Nephron progenitor cell (in vitro differentiated cells): ENCODE data around the gene PAEP.
"Not testable (repeated sequence)": the region's sequence is repeated elsewhere in the genome, so short reads cannot be mapped to it uniquely, and the experiment has no call there.

Experiments used
- DNase-seq: peaks from one replicate; pipeline ENCODE4 v3.0.0; 2021
- H3K27ac Mint-ChIP-seq: 2 replicates; pipeline ENCODE4 v1.8.0; 2021; ENCODE audit warnings: mild to moderate bottlenecking, moderate library complexity, mixed read lengths
- H3K27me3 Mint-ChIP-seq: 2 replicates; pipeline ENCODE4 v1.8.0; 2021; ENCODE audit warnings: mild to moderate bottlenecking, low read depth, mixed read lengths; ENCODE audit not compliant: poor library complexity
- H3K36me3 Mint-ChIP-seq: 2 replicates; pipeline ENCODE4 v1.8.0; 2021; ENCODE audit warnings: low read depth, mixed read lengths
- H3K4me1 Mint-ChIP-seq: 2 replicates; pipeline ENCODE4 v1.8.0; 2021; ENCODE audit warnings: mixed read lengths
- H3K4me3 Mint-ChIP-seq: 2 replicates; pipeline ENCODE4 v1.8.0; 2021; ENCODE audit warnings: mild to moderate bottlenecking, moderate library complexity, mixed read lengths
- H3K9me3 Mint-ChIP-seq: 2 replicates; pipeline ENCODE4 v1.8.0; 2021; ENCODE audit warnings: mild to moderate bottlenecking, moderate library complexity, mixed read lengths
- CTCF ChIP-seq: fragments of 200-600 bp; sonication (generic); IDR thresholded peaks from 2 replicates; pipeline ENCODE4 v1.5.0; 2021; ENCODE audit warnings: antibody characterized with exemption

Gene PAEP

GRCh38 chr9:135561391-135562234 lies at the start of gene PAEP:
PAEP (plus strand) TSS chr9:135561756.
- no peak within 1 kb of the TSS for H3K27ac Mint-ChIP-seq
- no peak for TF ChIP-seq CTCF
- peaks cover 18% of the 10 kb centered on the region for H3K4me1 Mint-ChIP-seq
- H3K36me3 Mint-ChIP-seq = no peaks in the 10 kb centered on the region
- peaks cover 13% of the 10 kb centered on the region for H3K27me3 Mint-ChIP-seq
- H3K4me3 Mint-ChIP-seq = no peak within 1 kb of the TSS
- no peak for DNase-seq
- no peaks in the 10 kb centered on the region for H3K9me3 Mint-ChIP-seq

GRCh38 chr9:135512241-135512603 lies 49.3 kb upstream of the PAEP start:
- DNase-seq = no peak
- no peak for TF ChIP-seq CTCF
- Mint-ChIP-seq H3K36me3 (peaks cover 15% of the 10 kb centered on the region), H3K27ac (no peak overlapping the region), H3K27me3 (peaks cover 14% of the 10 kb centered on the region), H3K4me1 (peaks cover 34% of the 10 kb centered on the region), H3K9me3 (peaks cover 29% of the 10 kb centered on the region), H3K4me3 (no peak overlapping the region)

- peaks cover 27% of the 10 kb centered on the region for H3K9me3 Mint-ChIP-seq
- H3K4me1 Mint-ChIP-seq = peaks cover 37% of the 10 kb centered on the region
- no peak overlapping the region for H3K4me3 Mint-ChIP-seq
- H3K27ac Mint-ChIP-seq = peak overlapping the region; percentile 77
- H3K36me3 Mint-ChIP-seq = peaks cover 14% of the 10 kb centered on the region
- no peak for DNase-seq
- TF ChIP-seq CTCF = no peak
- peaks cover 14% of the 10 kb centered on the region for H3K27me3 Mint-ChIP-seq
Measured at GRCh38 chr9:135512904-135513303, 48.7 kb upstream of the PAEP start.

- peaks cover 10% of the 10 kb centered on the region for H3K36me3 Mint-ChIP-seq
- DNase-seq = no peak
- peaks cover 23% of the 10 kb centered on the region for H3K9me3 Mint-ChIP-seq
- H3K4me3 Mint-ChIP-seq = no peak overlapping the region
- H3K27ac Mint-ChIP-seq = peak overlapping the region; percentile 57
- H3K4me1 Mint-ChIP-seq = peaks cover 41% of the 10 kb centered on the region
- TF ChIP-seq CTCF = no peak
- peaks cover 14% of the 10 kb centered on the region for H3K27me3 Mint-ChIP-seq
Measured at GRCh38 chr9:135513351-135513846, 48.2 kb upstream of the PAEP start.

GRCh38 chr9:135513906-135514305 lies 47.6 kb upstream of the PAEP start:
- DNase-seq, H3K36me3 Mint-ChIP-seq, H3K4me3 Mint-ChIP-seq: not testable (repeated sequence)
- H3K27ac Mint-ChIP-seq = peak overlapping the region; percentile 57
- peaks cover 44% of the 10 kb centered on the region for H3K4me1 Mint-ChIP-seq
- peaks cover 19% of the 10 kb centered on the region for H3K9me3 Mint-ChIP-seq
- peaks cover 14% of the 10 kb centered on the region for H3K27me3 Mint-ChIP-seq

- peaks cover 44% of the 10 kb centered on the region for H3K4me1 Mint-ChIP-seq
- H3K4me3 Mint-ChIP-seq = no peak overlapping the region
- no peak for DNase-seq
- no peak overlapping the region for H3K27ac Mint-ChIP-seq
- TF ChIP-seq CTCF = no peak
- peaks cover under 1% of the 10 kb centered on the region for H3K36me3 Mint-ChIP-seq
- peaks cover 18% of the 10 kb centered on the region for H3K9me3 Mint-ChIP-seq
- H3K27me3 Mint-ChIP-seq = peaks cover 14% of the 10 kb centered on the region
Measured at GRCh38 chr9:135514342-135515082, 47.0 kb upstream of the PAEP start.
